CD8-positive, alpha-beta memory T cell (primary cell): Measurements from ENCODE around the gene SMARCC1. TPM values are rescaled to one million over a fixed set of nuclear protein-coding genes. Genes with fewer than 3 reads are reported as not detected.
"Not testable (repeated sequence)": the region's sequence is repeated elsewhere in the genome, so short reads cannot be mapped to it uniquely, and the experiment has no call there.

Experiments used
- CTCF ChIA-PET: fragments of 350-600 bp; sonication (Branson Sonifier 250); formaldehyde crosslinking; loops from one replicate; lab custom pipeline; 2021; ENCODE audit warnings: antibody characterized with exemption; lab: Charles Lee
- POLR2A ChIA-PET: fragments of 350-600 bp; sonication (Branson Sonifier 250); formaldehyde crosslinking; loops from one replicate; lab custom pipeline; 2021; ENCODE audit warnings: antibody characterized with exemption; lab: Charles Lee
- DNase-seq, 5 donors: peaks; one replicate each; pipeline versions ENCODE4 v3.0.0 to v3.0.0-alpha.2; 2020 to 2022; ENCODE audit warnings: mixed read lengths in 1 of 5
- H3K27ac ChIP-seq: one replicate; pipeline ENCODE4 v1.7.0; 2013; ENCODE audit warnings: low read depth, mild to moderate bottlenecking, low read length, moderate library complexity
- H3K27me3 ChIP-seq: 2 replicates; pipeline ENCODE4 v1.7.0; 2013; ENCODE audit warnings: low read length, mild to moderate bottlenecking; ENCODE audit not compliant: insufficient read depth, poor library complexity, severe bottlenecking
- H3K36me3 ChIP-seq: 2 replicates; pipeline ENCODE4 v1.7.0; 2013; ENCODE audit warnings: mild to moderate bottlenecking, low read length, moderate library complexity; ENCODE audit not compliant: insufficient read depth
- H3K4me1 ChIP-seq: 2 replicates; pipeline ENCODE4 v1.7.0; 2013; ENCODE audit warnings: mild to moderate bottlenecking, low read length, moderate library complexity; ENCODE audit not compliant: insufficient read depth
- H3K4me3 ChIP-seq: 2 replicates; pipeline ENCODE4 v1.7.0; 2013; ENCODE audit warnings: mild to moderate bottlenecking, low read length
- H3K9me3 ChIP-seq: 2 replicates; pipeline ENCODE4 v1.7.0; 2013; ENCODE audit warnings: mild to moderate bottlenecking, low read length
- H3K27ac Mint-ChIP-seq, 8 donors: one replicate each; pipeline ENCODE4 v1.8.0; 2020 to 2021; ENCODE audit warnings: mixed read lengths in 8 of 8, mild to moderate bottlenecking in 6 of 8, inconsistent platforms in 3 of 8, moderate library complexity in 3 of 8
- H3K27me3 Mint-ChIP-seq, 2 donors: one replicate each; pipeline ENCODE4 v1.8.0; 2020 to 2021; ENCODE audit warnings: mixed read lengths in 2 of 2, mild to moderate bottlenecking in 1 of 2, moderate library complexity in 1 of 2
- H3K36me3 Mint-ChIP-seq, 3 donors: one replicate each; pipeline ENCODE4 v1.8.0; 2020 to 2021; ENCODE audit warnings: mixed read lengths in 3 of 3, inconsistent platforms in 1 of 3, mild to moderate bottlenecking in 1 of 3
- H3K4me1 Mint-ChIP-seq, 3 donors: one replicate each; pipeline ENCODE4 v1.8.0; 2020 to 2021; ENCODE audit warnings: mixed read lengths in 3 of 3, inconsistent platforms in 1 of 3, mild to moderate bottlenecking in 1 of 3
- H3K4me3 Mint-ChIP-seq, 7 donors: one replicate each; pipeline ENCODE4 v1.8.0; 2020 to 2021; ENCODE audit warnings: mixed read lengths in 7 of 7, mild to moderate bottlenecking in 6 of 7, moderate library complexity in 4 of 7, inconsistent platforms in 2 of 7
- H3K9me3 Mint-ChIP-seq, 5 donors: one replicate each; pipeline ENCODE4 v1.8.0; 2020 to 2022; ENCODE audit warnings: mixed read lengths in 5 of 5, mild to moderate bottlenecking in 3 of 5, moderate library complexity in 2 of 5, inconsistent platforms in 1 of 5
- polyA plus RNA-seq: library from polyadenylated mRNA; unstranded; fragments of 300-500 nt; fragmentation: Illumina TruSeq; gene quantifications from one replicate; pipeline ENCODE4 v1.2.3, GENCODE V29; 2021
- total RNA-seq, 2 experiments: library from RNA; stranded (reverse); gene quantifications; one replicate each; pipeline ENCODE4 v1.2.3, GENCODE V29; 2021

The SMARCC1 gene
- total and polyA plus RNA-seq, 3 experiments from 2014 or later = 54.6 to 107 (median 100) TPM

GRCh38 chr3:47761046-47761445, 20.6 kb downstream of the SMARCC1 start:
- no peak overlapping the region for H3K4me3 ChIP-seq
- CTCF ChIA-PET = interaction anchor here (0.5 kb wide), 1 partner anchor 63 kb away, joined by 3 read pairs; no protein-coding TSS in a partner anchor
- H3K9me3 ChIP-seq = no peaks in the 10 kb centered on the region
- Mint-ChIP-seq H3K36me3 (peaks cover 0 to 46% (median 7%) of the 10 kb centered on the region in 3 donors), H3K4me3 (no peak overlapping the region), H3K4me1 (peaks cover 15 to 30% (median 19%) of the 10 kb centered on the region in 3 donors), H3K27me3 (no peaks in the 10 kb centered on the region), H3K27ac (peak overlapping the region in 5 of 8 donors; percentile 2 to 85 (median 49)), H3K9me3 (no peaks in the 10 kb centered on the region)
- DNase-seq = no peak
- H3K36me3 ChIP-seq = peaks cover 3% of the 10 kb centered on the region
- POLR2A ChIA-PET = no interaction called here
- no peaks in the 10 kb centered on the region for H3K27me3 ChIP-seq
- H3K4me1 ChIP-seq = no peaks in the 10 kb centered on the region
- no peak overlapping the region for H3K27ac ChIP-seq

- H3K9me3 ChIP-seq, CTCF ChIA-PET, DNase-seq, POLR2A ChIA-PET, H3K9me3 Mint-ChIP-seq, H3K4me3 ChIP-seq, H3K27me3 Mint-ChIP-seq, H3K4me3 Mint-ChIP-seq, H3K27me3 ChIP-seq, H3K27ac ChIP-seq, H3K36me3 ChIP-seq, H3K4me1 ChIP-seq: not testable (repeated sequence)
- peaks cover 0 to 42% (median 7%) of the 10 kb centered on the region in 3 donors for H3K36me3 Mint-ChIP-seq
- peak overlapping the region in 4 of 8 donors; percentile 11 to 85 (median 50) for H3K27ac Mint-ChIP-seq
- peaks cover 13 to 28% (median 19%) of the 10 kb centered on the region in 3 donors for H3K4me1 Mint-ChIP-seq
These were observed 21.5 kb downstream of the SMARCC1 start for GRCh38 chr3:47760207-47760606.

GRCh38 chr3:47758261-47759025, 23.2 kb downstream of the SMARCC1 start:
- POLR2A ChIA-PET = no interaction called here
- no peak for DNase-seq
- Histone ChIP-seq H3K36me3 (no peaks in the 10 kb centered on the region), H3K9me3 (no peaks in the 10 kb centered on the region), H3K27me3 (no peaks in the 10 kb centered on the region), H3K27ac (no peak overlapping the region), H3K4me3 (no peak overlapping the region), H3K4me1 (no peaks in the 10 kb centered on the region)
- peaks cover 0 to 34% (median 7%) of the 10 kb centered on the region in 3 donors for H3K36me3 Mint-ChIP-seq
- H3K4me3 Mint-ChIP-seq = no peak overlapping the region
- peak overlapping the region in 3 of 8 donors; percentile 12 to 43 (median 38) for H3K27ac Mint-ChIP-seq
- no peaks in the 10 kb centered on the region for H3K9me3 Mint-ChIP-seq
- CTCF ChIA-PET = interaction anchor here (1.2 kb wide), 1 partner anchor 67 kb away, joined by 3 read pairs; no protein-coding TSS in a partner anchor
- H3K27me3 Mint-ChIP-seq = no peaks in the 10 kb centered on the region
- peaks cover 11 to 15% (median 15%) of the 10 kb centered on the region in 3 donors for H3K4me1 Mint-ChIP-seq

GRCh38 chr3:47752716-47753115, 29.0 kb downstream of the SMARCC1 start:
- H3K36me3 Mint-ChIP-seq = peaks cover 0 to 30% (median 6%) of the 10 kb centered on the region in 3 donors
- ChIA-PET CTCF (no interaction called here), POLR2A (no interaction called here)
- Histone ChIP-seq H3K9me3 (no peaks in the 10 kb centered on the region), H3K27me3 (no peaks in the 10 kb centered on the region), H3K36me3 (no peaks in the 10 kb centered on the region), H3K27ac (no peak overlapping the region), H3K4me1 (no peaks in the 10 kb centered on the region), H3K4me3 (no peak overlapping the region)
- H3K27ac Mint-ChIP-seq = peak overlapping the region in 2 of 8 donors; percentile 7 to 19
- no peak overlapping the region for H3K4me3 Mint-ChIP-seq
- H3K27me3 Mint-ChIP-seq = no peaks in the 10 kb centered on the region
- DNase-seq = no peak
- H3K4me1 Mint-ChIP-seq = peaks cover 7 to 23% (median 11%) of the 10 kb centered on the region in 3 donors
- no peaks in the 10 kb centered on the region for H3K9me3 Mint-ChIP-seq

GRCh38 chr3:47750811-47751354, 30.8 kb downstream of the SMARCC1 start:
- H3K4me1 ChIP-seq, H3K4me3 ChIP-seq, H3K36me3 ChIP-seq, H3K27ac Mint-ChIP-seq, H3K9me3 Mint-ChIP-seq, POLR2A ChIA-PET, H3K4me3 Mint-ChIP-seq, H3K9me3 ChIP-seq, DNase-seq, H3K27ac ChIP-seq, H3K27me3 Mint-ChIP-seq, H3K27me3 ChIP-seq, CTCF ChIA-PET: not testable (repeated sequence)
- Mint-ChIP-seq H3K36me3 (peaks cover 0 to 25% (median 3%) of the 10 kb centered on the region in 3 donors), H3K4me1 (peaks cover 5 to 19% (median 5%) of the 10 kb centered on the region in 3 donors)

- no peaks in the 10 kb centered on the region for H3K27me3 ChIP-seq
- H3K4me3 ChIP-seq = no peak overlapping the region
- Mint-ChIP-seq H3K36me3 (peaks cover 0 to 45% (median 9%) of the 10 kb centered on the region in 3 donors), H3K4me1 (peaks cover 12 to 29% (median 18%) of the 10 kb centered on the region in 3 donors), H3K27ac (no peak overlapping the region), H3K27me3 (no peaks in the 10 kb centered on the region), H3K4me3 (no peak overlapping the region), H3K9me3 (no peaks in the 10 kb centered on the region)
- H3K4me1 ChIP-seq = no peaks in the 10 kb centered on the region
- no peak for DNase-seq
- peaks cover 5% of the 10 kb centered on the region for H3K36me3 ChIP-seq
- ChIA-PET CTCF (no interaction called here), POLR2A (no interaction called here)
- H3K27ac ChIP-seq = no peak overlapping the region
- H3K9me3 ChIP-seq = no peaks in the 10 kb centered on the region
These were observed 34.1 kb downstream of the SMARCC1 start for GRCh38 chr3:47747558-47747957.

GRCh38 chr3:47746264-47746663, 35.4 kb downstream of the SMARCC1 start:
- POLR2A ChIA-PET = no interaction called here
- Mint-ChIP-seq H3K27ac (no peak overlapping the region), H3K27me3 (no peaks in the 10 kb centered on the region), H3K9me3 (no peaks in the 10 kb centered on the region), H3K4me3 (no peak overlapping the region), H3K4me1 (peaks cover 15 to 34% (median 31%) of the 10 kb centered on the region in 3 donors), H3K36me3 (peaks cover 0 to 48% (median 11%) of the 10 kb centered on the region in 3 donors)
- Histone ChIP-seq H3K9me3 (no peaks in the 10 kb centered on the region), H3K36me3 (peaks cover 5% of the 10 kb centered on the region), H3K4me1 (no peaks in the 10 kb centered on the region), H3K4me3 (no peak overlapping the region), H3K27me3 (no peaks in the 10 kb centered on the region), H3K27ac (no peak overlapping the region)
- CTCF ChIA-PET = no interaction called here
- no peak for DNase-seq

GRCh38 chr3:47743855-47744254, 37.8 kb downstream of the SMARCC1 start:
- Histone ChIP-seq H3K36me3 (peaks cover 5% of the 10 kb centered on the region), H3K4me3 (no peak overlapping the region), H3K9me3 (no peaks in the 10 kb centered on the region), H3K27me3 (no peaks in the 10 kb centered on the region), H3K27ac (no peak overlapping the region), H3K4me1 (no peaks in the 10 kb centered on the region)
- DNase-seq = no peak
- peaks cover 19 to 45% (median 42%) of the 10 kb centered on the region in 3 donors for H3K4me1 Mint-ChIP-seq
- ChIA-PET CTCF (interaction anchor here (0.7 kb wide), 1 partner anchor 39 kb away, joined by 3 read pairs; no protein-coding TSS in a partner anchor), POLR2A (no interaction called here)
- no peaks in the 10 kb centered on the region for H3K9me3 Mint-ChIP-seq
- H3K27me3 Mint-ChIP-seq = no peaks in the 10 kb centered on the region
- H3K27ac Mint-ChIP-seq = no peak overlapping the region
- H3K4me3 Mint-ChIP-seq = no peak overlapping the region
- H3K36me3 Mint-ChIP-seq = peaks cover 0 to 54% (median 11%) of the 10 kb centered on the region in 3 donors
